Measurements from ENCODE around the gene TNNI2. TPM values are rescaled to one million over a fixed set of nuclear protein-coding genes. Genes with fewer than 3 reads are reported as not detected.

The TNNI2 gene
- total RNA-seq, 1 experiment from 2014 or later = not detected

DNA sequence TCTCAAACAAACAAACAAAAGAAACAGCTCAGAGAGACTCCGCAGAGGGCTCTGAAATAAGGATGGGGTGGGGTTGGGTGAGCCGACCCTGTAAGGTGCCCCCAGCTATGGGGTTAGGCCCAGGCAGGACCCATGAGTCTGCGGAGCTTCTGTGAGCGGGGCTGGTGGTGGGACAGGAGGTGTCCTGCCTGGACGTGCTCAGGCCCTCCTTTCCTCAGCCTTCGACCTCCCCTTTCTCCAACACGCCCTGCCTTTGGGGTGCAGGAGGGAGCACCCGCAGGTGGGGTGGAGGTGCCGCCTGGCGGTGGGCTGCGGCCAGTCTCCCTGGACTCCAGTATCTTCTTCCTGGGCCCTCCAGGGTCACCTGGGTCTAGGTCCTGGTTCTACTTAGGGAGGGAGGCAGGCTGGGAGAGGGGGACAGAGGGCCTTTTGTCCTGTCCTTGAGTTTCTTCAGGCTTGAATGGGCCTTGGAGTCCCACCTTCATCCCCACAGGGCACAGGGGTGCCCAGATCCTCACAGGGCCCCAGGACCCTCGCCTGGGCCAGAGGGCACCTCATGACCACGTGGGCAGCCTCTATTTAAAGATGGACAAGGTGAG, 40.7 kb downstream of the TNNI2 start:
- H2BK5ac ChIP-seq (ENCODE audit: insufficient read length, low read length) = no peak overlapping the region
- no peaks in the 10 kb centered on the region for H3K27me3 ChIP-seq (ENCODE audit: insufficient read depth, low read length)
- no peaks in the 10 kb centered on the region for H3K4me1 ChIP-seq (ENCODE audit: insufficient read depth, low read length)
- H2AFZ ChIP-seq (ENCODE audit: low read length) = no peak overlapping the region
- no peaks in the 10 kb centered on the region for H3K23me2 ChIP-seq (ENCODE audit: insufficient read length, low read depth, low read length, poor library complexity, severe bottlenecking)
- Mint-ChIP-seq H3K36me3 (ENCODE audit: insufficient read depth in 1 of 3, low read depth in 3 of 3) (no peaks in the 10 kb centered on the region), H3K4me3 (no peak overlapping the region), H3K27ac (no peak overlapping the region; a peak in 1 of 7 replicates), H3K9me3 (no peaks in the 10 kb centered on the region), H3K4me1 (peaks cover 2 to 7% of the 10 kb centered on the region in 2 experiments; a peak in 1 of 4 replicates), H3K27me3 (ENCODE audit: low read depth) (peaks cover 2% of the 10 kb centered on the region; the same call in 1 of the 2 replicates)
- H3T11ph ChIP-seq (ENCODE audit: low read length) = no peak overlapping the region
- H3K14ac ChIP-seq (ENCODE audit: insufficient read depth, low read length) = no peak overlapping the region
- no peak overlapping the region for H3K23ac ChIP-seq (ENCODE audit: insufficient read length, low read depth, low read length)
- H3K9me3 ChIP-seq (ENCODE audit: control insufficient read depth, low read depth, low read length) = no peaks in the 10 kb centered on the region
- H4K20me1 ChIP-seq (ENCODE audit: control insufficient read depth, insufficient read depth, insufficient read length) = no peaks in the 10 kb centered on the region
- H3K9ac ChIP-seq (ENCODE audit: extremely low read depth, insufficient read length, low read length) = no peak overlapping the region
- H4K8ac ChIP-seq (replicated peaks; ENCODE audit: insufficient read length, low read depth, low read length) = no peak overlapping the region
- no peak for DNase-seq
- no CpG with 5 or more reads among the region's 13 CpGs for WGBS (ENCODE audit: extremely low coverage, insufficient read length, low lambda C conversion rate)
- TF ChIP-seq, protein P1, sequence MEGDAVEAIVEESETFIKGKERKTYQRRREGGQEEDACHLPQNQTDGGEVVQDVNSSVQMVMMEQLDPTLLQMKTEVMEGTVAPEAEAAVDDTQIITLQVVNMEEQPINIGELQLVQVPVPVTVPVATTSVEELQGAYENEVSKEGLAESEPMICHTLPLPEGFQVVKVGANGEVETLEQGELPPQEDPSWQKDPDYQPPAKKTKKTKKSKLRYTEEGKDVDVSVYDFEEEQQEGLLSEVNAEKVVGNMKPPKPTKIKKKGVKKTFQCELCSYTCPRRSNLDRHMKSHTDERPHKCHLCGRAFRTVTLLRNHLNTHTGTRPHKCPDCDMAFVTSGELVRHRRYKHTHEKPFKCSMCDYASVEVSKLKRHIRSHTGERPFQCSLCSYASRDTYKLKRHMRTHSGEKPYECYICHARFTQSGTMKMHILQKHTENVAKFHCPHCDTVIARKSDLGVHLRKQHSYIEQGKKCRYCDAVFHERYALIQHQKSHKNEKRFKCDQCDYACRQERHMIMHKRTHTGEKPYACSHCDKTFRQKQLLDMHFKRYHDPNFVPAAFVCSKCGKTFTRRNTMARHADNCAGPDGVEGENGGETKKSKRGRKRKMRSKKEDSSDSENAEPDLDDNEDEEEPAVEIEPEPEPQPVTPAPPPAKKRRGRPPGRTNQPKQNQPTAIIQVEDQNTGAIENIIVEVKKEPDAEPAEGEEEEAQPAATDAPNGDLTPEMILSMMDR (conservative IDR thresholded peaks at IDR 0.05) = no peak
- H2BK20ac ChIP-seq (ENCODE audit: low read depth, low read length, poor library complexity, severe bottlenecking) = no peak overlapping the region
- H3K79me2 ChIP-seq (ENCODE audit: insufficient read depth, low read length) = no peaks in the 10 kb centered on the region
- no peak overlapping the region for H3K4me2 ChIP-seq (ENCODE audit: insufficient read depth, insufficient read length, low read length)
- no peak overlapping the region for H2AK5ac ChIP-seq (ENCODE audit: insufficient read length, low read length)
- no peak overlapping the region for H2BK15ac ChIP-seq (ENCODE audit: low read depth, low read length)
- H4K5ac ChIP-seq (ENCODE audit: insufficient read length, low read depth, low read length) = no peak overlapping the region
- no peak overlapping the region for H3K18ac ChIP-seq (ENCODE audit: insufficient read length, low read depth, low read length)
- H3K27ac ChIP-seq (ENCODE audit: insufficient read length, low read depth, low read length) = no peak overlapping the region
- no peak overlapping the region for H2BK12ac ChIP-seq (ENCODE audit: insufficient read length, low read depth, low read length)
- H4K91ac ChIP-seq (ENCODE audit: insufficient read length, low read depth, low read length) = no peak overlapping the region
- no peak overlapping the region for H3K4ac ChIP-seq (ENCODE audit: low read depth, low read length)
- no peak overlapping the region for H2BK120ac ChIP-seq (ENCODE audit: low read depth, low read length, poor library complexity, severe bottlenecking)
- no peak overlapping the region for H3K56ac ChIP-seq (ENCODE audit: insufficient read length, low read depth, low read length)
- no peaks in the 10 kb centered on the region for H3K79me1 ChIP-seq (ENCODE audit: insufficient read depth, low read depth, low read length, poor library complexity, severe bottlenecking)

Measured in H9 (cell line).